Activated naive CD4-positive, alpha-beta T cell (primary cell): ENCODE results near the gene ARL14EP.

Source experiments
- DNase-seq, 4 experiments: peaks; one replicate each; lab custom pipeline; 2025; lab: John Stamatoyannopoulos, UW

The ARL14EP gene

DNA sequence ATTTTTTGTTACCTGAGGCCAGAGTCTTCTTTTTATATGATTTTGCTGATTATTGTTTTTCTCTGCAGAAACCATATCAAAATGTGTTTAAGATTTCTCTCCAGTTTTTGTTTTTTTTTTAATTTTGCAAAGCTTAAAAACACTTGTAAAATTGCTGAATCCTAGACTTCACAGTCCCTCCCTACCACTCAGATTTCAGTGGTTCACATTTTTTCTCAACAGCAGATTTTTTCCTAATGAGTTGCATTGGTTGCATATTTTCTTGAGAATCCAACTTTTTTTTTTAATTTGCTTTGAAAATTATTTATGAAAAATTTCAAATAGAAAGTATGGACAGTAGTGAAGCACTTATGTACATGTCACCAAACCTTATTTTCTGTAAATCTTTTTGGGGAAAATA, 5.8 kb downstream of the ARL14EP start:
- no peak for DNase-seq

DNA sequence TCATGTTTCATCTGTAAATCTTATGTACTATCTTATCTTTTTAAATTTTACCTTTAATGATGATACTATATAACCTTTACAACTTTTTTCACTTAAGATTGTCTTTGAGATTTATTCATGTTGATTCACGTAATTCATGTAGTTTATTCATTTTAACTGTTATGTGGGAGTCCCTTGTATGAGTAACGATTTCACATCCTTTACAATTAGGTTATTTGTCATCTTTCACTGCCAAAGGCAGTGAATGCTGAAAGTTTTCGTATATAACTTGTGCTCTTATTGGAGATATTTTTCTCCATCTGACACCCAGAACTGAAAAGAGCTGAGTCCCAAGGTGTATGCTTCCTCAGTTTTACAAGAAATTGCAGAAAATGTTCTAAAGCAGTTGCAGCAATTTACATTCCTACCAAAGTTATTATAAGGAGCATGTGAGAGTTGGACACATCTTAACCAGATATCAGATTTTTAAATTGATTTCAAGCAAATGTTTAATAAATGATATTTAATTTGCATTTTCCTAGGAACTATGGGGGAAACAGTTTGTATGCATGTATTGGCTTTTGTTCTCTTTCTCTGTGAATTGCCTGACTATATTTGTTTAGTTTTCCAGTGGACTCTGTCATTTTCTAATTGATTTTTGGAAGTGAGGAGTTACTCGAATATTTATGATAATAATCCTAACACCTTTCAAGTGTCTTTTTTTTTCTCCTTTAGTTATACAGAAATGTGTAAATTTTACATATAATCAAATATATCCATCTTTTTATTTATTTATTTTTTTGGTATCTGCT, 6.4 kb downstream of the ARL14EP start:
- DNase-seq: no peak

DNA sequence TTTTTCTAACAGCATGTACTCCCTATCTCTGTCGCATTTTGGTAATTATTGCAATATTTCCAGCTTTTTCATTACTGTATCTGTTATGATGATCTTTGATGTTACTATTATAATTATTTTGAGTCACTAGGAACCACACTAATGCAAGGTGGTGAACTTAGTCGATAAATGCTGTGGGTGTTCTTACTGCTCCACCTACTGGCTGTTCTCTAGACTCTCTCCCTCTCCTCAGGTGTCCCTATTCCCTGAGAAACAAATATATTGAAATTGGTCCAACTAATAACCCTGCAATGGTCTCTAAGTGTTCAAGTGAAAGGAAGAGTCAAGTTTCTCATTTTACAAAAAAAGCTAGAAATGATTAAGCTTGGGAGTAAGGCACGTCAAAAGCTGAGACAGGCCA, 10.5 kb downstream of the ARL14EP start:
- DNase-seq: no peak

DNA sequence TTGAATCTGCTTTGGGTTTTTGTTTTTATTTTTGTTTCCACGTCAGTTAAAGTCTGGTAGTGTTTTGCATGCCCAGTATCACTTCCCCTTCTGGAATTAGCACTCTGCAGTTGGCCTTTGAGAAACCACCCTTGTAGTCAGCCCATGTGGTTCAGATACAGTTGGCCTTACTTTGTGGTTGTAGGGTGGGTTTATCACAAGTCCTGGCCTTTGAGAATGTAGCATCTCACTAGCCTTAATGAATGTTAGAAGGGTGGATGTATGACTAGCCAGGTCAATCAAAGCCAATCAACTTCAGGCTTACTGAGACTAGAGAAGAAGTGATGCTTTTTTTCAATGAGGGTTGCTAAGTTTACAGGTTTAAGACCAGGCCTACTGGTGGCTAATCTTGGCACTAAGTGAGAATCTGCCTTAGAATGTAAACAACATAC, 19.8 kb downstream of the ARL14EP start:
- DNase-seq: no peak

DNA sequence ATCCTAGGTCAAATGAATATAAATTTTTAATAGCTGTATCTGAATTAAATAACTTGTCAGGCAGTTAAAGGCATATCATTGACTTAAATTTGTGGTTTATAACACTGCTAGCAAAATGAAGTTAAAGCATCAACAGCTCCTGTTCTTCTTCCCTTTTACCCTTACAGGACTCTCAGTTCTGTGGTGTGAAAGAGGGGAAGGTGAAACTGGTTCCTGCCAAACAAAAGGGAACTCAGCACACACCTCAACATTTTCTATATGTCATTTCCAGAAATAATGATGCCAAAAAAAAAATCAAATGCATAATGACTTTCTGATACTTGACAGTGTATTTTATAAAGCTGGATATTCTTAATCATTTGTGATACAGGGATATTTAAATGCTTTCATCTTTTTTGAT, 21.2 kb downstream of the ARL14EP start:
- no peak for DNase-seq

DNA sequence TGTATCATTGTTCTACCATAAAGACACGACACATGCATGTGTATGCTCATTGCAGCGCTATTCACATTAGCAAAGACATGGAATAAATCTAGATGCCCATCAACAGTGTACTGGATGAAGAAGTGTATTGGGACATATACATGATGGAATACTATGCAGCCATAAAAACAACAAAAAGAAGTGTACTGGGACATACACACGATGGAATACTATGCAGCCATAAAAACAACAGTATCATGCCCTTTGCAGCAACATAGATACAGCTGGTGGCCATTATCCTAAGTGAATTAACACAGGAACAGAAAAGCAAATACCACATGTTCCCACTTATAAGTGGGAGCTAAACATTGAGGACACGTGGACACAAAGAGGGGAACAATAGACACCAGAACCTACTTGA, 22.7 kb downstream of the ARL14EP start:
- no peak for DNase-seq

DNA sequence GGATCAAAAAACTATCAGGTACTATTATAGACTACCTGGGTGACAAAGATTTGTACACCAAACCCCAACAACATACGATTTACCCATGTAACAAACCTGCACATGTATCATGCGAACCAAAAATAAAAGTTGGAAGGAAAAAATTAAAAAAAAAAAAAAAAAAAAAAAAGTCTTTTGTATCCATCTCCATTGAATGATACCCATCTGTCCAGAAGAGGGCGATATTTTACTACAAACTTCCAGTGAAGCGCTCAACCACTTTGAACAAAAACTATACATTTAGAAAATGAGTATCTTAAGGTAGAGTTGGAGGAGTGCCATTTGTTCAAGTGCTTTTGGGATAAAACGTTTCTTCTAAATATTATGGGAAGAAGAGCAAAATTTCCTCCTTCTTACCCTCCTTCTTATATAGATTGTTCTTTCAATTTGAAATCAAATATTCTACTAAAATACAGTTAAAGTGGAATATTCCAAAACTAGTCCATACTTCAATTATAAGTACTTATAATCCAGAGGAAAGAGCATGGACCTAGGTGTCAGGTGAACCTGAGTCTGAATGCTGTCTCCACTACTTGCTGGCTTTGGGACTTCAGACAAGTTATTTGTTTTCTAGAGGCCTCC, 23.3 kb downstream of the ARL14EP start:
- no peak for DNase-seq

DNA sequence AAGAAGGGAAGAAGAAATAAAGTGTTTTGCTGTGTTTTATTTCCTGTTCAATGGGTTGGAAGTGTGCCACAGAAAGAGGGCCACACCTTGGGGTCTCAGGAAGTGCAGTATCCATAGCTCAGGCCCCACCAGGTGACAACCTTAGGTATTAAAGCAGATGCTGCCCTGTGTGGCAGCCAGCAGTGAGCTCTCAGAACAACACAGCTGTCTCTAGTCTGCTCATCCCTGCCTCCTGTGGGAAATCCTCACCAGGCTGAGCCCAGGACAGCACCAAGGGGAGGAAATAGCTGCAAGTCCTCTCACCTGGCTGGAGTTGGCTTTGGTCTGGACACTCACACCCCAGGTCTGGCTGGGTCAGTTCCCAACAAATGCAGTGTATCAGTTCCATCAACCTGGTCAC, 25.1 kb downstream of the ARL14EP start:
- DNase-seq: no peak

DNA sequence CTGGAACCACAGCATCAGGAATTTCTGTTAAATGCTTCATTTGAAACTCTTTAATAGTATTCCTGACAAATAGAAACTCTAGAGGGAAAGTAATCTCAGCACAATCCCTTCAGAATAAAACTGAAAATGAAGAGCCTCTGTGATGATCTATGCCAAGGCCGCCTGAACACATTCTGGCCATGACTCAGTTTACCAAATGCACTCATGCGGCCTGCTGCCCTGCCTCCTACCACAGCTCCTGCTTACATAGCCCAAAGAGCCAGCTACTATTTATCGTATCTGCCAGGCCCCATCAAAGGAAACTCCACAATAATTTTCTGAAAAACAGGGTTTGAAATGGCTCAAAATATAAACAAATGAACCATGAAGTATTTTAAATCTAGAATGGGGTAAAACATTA, 27.0 kb downstream of the ARL14EP start:
- no peak for DNase-seq

DNA sequence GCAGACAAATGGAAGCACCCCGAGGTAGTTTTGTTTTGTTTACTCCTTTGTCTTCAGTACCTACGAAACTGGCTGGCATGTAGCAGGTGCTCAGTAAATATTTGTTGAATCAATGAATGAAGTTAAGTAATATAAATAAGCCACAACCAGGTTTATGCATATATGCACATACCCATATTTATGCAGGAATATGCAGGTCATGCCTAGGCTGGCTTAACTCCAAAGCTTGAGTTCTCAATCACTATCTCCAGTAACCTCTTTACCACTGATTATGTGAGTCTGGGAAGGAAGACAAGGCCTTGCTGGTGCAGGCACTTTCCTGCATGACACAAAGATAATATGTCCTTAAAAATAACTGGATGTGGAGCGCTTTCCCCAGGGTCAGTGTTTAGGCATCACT, 27.5 kb downstream of the ARL14EP start:
- no peak for DNase-seq

DNA sequence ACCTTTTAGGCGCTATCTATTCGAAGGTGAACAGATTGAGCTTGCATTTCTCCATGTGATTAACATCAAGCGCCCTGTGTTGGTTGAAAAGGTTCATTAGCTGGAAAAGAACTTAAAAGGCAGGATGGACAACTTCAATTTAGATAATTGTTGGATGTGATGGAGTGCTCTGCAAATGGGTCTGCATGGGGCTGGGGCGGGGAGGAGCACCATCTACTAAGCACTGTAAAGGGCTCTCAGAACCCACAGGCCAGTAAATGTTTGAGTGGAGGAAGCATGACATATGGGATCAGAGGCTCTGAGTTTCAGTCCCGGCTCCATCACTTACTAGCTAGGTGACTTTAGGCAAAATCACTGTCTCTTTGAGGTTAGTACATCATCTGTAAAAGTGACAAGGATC, 28.2 kb downstream of the ARL14EP start:
- DNase-seq: no peak

DNA sequence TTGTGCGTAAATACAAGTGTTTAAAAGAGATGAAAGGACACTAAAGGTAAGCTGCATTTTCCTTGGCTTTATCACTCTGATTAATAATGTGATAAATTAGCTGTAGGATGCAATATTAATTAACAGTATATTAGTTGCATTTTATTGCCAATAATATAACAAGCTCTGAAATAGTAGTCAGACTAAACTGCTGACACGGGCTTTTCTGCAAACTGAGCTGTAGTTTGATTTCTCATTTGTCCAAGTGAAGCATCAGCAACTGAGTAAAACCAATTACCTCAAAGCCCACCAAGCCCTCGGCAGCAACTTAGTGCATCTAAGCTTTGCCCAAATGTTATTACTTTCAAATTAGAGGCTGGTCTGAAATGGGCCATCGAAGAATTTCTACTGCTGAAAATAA, 33.5 kb downstream of the ARL14EP start:
- DNase-seq: no peak

DNA sequence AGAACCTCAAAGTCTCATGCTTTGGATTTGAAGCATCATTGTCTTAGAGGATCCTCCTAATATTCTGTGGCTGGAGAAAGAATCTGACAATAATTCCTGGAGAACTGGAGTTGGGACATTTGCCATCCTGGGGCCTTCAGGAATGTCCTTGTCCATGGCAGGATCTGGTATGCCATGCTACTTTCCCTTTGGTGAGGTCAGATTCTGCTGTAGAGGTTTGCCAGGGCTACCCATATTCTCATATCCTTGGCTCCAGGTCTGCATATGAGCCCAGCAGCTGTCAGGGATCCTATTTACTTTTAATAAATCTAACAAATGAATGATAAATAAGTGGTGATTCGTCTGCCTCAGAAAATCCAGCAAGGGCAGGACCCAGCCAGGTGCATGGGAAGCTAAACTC, 35.0 kb downstream of the ARL14EP start:
- no peak for DNase-seq

DNA sequence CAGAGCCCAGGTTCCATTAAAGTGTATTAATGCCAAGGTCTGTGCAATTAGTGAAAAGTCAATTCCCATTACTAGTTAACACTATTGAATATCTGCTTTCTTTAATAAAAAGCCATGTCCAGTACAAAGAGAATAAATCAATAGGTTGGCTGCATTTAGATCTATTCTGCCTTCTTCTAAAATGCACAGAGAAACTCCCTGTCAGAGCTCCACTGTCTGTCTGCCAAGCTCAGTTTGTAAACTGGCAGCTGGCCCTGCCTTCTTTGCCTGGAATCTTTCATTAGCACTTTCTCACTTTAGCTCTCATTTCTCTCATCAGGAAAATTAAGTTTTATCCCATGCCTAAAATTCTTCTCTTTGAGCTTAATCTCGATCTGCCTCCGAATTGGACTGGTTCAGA, 35.6 kb downstream of the ARL14EP start:
- DNase-seq: no peak

DNA sequence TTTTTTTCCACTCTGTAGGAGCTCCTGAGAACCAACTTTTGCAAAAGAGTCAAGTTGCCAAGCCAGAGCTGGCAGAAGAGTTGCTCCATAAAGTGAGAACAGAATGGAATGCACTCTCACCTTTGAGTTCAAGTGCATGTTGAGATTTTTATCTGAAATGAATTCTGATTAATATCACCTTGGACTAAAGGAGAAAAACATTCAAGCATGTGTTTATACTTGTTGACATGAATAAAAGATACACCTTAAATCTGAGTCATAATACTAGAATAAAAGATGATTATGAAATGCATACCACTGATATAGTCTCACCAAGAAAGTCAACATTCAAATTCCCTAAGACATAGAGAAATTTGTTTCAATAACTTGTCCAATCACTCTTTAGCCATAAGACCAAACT, 37.8 kb downstream of the ARL14EP start:
- DNase-seq: no peak

DNA sequence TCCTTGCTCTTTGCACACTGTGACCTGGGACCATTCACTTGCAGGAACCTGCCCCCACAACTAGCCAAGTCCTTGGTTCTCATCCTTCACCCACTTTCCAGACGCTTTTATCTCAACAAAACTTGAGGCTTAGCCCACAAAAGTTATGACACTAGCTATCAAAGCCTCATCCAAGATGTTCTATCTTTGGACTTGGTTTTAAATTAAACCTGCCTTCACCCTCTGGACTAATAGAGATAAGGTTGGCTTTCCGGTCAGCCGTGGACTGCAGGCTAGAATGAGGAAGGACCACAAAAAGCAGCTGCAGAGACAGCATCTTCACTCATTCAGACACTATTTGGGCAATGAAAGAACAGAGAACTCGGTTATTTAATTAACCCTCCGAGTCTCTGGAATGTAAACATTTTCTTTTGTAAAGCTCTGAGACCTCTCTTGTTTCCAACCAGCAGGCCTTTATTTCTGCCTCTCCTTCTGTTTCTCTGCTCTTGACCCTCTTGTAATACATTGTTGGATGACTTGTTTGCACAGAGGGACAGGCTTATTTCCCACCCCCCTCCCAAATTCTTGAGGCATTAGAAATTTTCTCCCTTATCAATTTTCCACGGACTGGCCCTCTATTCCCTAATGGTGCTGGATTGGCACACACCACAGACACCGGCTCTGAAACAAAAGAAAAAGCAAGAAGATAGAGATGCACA, 41.4 kb downstream of the ARL14EP start:
- DNase-seq: no peak

DNA sequence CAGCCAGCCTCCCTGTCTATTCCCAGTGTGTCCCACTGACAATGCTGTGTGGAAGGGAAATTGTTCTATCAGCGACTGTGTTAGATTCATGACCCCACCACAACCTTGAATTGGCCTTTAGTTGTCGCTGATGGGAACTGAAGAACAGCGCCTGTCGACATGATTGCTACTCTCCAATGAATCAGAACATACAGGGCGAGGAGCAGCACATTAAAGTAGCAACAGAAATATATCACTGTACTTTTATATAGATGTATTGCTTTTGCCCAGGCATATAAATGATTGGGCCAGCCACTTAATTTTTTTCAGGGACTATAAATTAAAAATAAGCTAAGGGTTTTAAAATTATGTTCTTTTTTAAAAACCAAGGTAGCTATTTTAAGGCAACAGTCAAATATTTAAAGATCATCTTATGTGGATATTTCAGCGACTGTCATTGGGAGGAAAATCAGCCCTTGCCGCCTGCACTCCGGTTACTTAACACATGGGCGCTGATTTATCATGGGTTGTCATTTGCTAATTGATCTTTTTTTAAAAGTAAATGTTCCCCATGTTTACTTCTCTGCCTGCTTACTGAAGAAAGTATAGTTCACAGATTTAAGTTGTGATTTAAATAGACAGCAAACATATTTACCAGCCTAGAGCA, 42.1 kb downstream of the ARL14EP start:
- no peak for DNase-seq

DNA sequence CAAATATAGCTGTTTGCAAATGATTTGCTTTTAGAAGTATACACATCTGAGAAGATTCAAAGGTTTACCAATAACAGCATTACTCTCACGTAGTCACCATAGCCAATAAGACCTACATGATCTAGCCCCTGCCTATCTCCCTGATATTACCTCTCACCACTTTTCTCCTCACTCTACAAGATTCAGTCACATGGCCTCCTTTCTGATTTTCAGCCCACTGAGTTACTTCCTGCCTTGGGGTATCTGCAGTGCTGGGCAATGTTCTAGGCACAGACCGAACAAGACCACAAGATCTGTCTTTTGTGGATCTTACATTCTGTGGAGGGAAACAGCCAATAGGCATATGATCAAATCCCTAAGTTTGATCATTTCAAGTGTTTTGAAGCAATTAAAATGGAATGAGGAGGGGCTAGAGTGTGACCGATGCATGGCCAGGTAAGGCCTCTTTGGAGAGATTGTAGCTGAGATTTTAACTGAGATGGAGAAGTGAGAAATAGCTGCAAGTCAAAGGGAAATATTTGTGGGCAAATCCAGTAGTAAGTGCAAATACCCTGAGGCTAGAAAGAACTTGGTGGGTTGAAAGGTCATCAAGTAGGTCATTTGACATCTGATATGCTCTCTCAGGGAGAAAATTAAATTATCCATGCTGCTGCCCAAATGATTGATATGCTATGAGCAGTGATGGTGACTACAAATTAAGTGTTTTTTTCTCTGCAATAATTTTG, 43.1 kb downstream of the ARL14EP start:
- no peak for DNase-seq

DNA sequence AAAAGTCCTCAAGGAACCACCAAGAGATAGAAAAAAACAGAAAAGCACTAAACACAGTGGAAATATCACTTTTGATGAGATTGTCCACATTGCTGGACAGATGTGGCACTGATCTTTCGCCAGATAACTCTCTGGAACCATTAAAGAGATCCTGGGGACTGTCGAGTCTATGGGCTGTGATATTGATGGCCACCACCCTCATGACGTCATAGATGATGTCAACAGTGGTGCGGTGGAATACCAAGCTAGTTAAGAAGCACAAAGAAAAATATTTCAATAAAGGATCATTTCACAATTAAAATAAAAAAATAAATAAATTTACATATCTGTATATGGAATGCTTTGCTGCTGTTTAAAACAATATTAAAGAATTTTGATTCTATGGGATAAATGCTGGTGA, 45.5 kb downstream of the ARL14EP start:
- no peak for DNase-seq

DNA sequence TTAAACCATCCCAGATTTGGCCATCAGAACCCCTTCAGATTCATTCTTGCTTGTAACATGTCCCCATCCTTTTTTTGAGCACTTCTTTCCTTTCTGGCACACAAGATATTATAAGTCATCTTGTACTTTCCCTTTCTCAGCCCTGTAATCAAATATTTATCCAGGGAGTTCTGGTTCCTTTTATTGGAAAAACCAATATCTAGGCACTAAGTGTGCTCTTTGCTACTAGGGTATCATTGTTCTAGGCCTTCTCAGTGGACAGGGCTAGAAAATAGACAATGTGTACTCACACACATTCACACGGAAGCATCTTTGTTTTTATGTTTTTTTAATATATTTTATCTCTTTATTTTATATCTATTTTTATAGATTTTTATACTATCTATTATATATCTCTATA, 47.3 kb downstream of the ARL14EP start:
- no peak for DNase-seq

DNA sequence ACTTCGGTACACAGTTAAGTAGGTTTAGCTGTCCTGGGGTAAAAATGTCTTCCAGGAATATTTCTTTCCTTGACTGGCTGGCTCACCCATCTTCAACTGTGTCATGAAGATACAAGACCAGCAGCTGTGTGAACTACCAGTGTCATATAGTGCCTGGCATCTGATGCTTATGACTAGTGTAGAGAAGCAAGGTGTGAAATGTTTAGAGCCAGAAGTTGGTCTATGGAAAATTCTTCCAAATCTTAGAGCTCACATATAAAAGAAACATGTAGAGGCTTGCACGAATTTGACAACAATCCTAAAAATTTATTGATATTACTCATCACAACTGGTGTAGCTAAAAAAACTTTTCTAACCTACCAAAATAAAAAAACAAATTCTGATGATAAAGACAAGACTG, 54.4 kb downstream of the ARL14EP start:
- no peak for DNase-seq

DNA sequence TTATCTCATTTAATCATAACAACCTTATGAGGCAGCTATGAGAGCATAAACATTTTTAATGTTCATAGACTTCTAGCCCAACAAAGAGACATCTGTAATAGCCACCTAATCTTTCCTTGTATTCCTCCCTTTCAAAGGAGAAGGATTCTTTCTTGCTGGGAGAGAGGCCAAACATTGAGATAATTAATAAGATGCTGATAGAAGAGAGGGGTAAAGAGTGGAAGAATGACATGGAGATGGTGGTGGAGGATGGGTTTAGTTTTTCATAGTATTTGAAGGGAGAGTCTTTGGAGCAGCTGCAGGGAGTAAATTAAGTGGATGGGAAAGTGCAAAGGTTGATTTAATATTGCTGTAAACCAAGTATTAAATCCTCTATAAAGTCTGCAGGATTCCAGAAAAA, 57.9 kb downstream of the ARL14EP start:
- no peak for DNase-seq
